PC-3 (cell line): ENCODE results near the gene BMS1. TPM values are rescaled to one million over a fixed set of nuclear protein-coding genes. Genes with fewer than 3 reads are reported as not detected.
"Not testable (repeated sequence)": the region's sequence is repeated elsewhere in the genome, so short reads cannot be mapped to it uniquely, and the experiment has no call there.

Source experiments
- ATAC-seq: fragments of 200-7000 bp; cut with Tn5 transposase; 2 replicates; pipeline ENCODE4 v1.9.1; 2020; ENCODE audit warnings: mild to moderate bottlenecking, moderate library complexity
- BruUV-seq: library from RNA; stranded (reverse); fragments of 400-500 nt; replicated peaks from 2 replicates; lab custom pipeline; 2021; lab: Mats Ljungman, UMichigan
- CTCF ChIA-PET: fragments of 300-600 bp; sonication (Branson Sonifier 250); formaldehyde crosslinking; loops from one replicate; lab custom pipeline; 2022; ENCODE audit warnings: antibody characterized with exemption; lab: Charles Lee
- POLR2A ChIA-PET: fragments of 300-600 bp; sonication (Branson Sonifier 250); formaldehyde crosslinking; loops from one replicate; lab custom pipeline; 2022; ENCODE audit warnings: antibody characterized with exemption; ENCODE audit not compliant: unreplicated experiment; lab: Charles Lee
- DNase-seq: peaks from one replicate; pipeline ENCODE4 v3.0.0-alpha.2; 2015
- H2AFZ ChIP-seq: fragments of 300-600 bp; sonication (generic); 2 replicates; pipeline ENCODE4 v1.6.0; 2016; ENCODE audit warnings: antibody characterized with exemption, low read length
- H3F3A ChIP-seq: fragments of 300-600 bp; sonication (generic); one replicate; pipeline ENCODE4 v1.6.0; 2017; ENCODE audit warnings: antibody characterized with exemption, low read length, control low read depth, mild to moderate bottlenecking; ENCODE audit not compliant: unreplicated experiment
- H3K27ac ChIP-seq: fragments of 300-600 bp; sonication (generic); 2 replicates; pipeline ENCODE4 v1.5.1; 2016; ENCODE audit warnings: mild to moderate bottlenecking, low read length
- H3K27me3 ChIP-seq: fragments of 300-600 bp; sonication (generic); 2 replicates; pipeline ENCODE4 v1.6.1; 2016; ENCODE audit warnings: low read length, mixed read lengths
- H3K36me3 ChIP-seq: fragments of 300-600 bp; sonication (generic); 2 replicates; pipeline ENCODE4 v1.6.1; 2016; ENCODE audit warnings: low read depth, mixed run types, low read length, mixed read lengths
- H3K4me1 ChIP-seq: fragments of 300-600 bp; sonication (generic); 2 replicates; pipeline ENCODE4 v1.5.1; 2016; ENCODE audit warnings: low read length; ENCODE audit not compliant: insufficient read depth
- H3K4me2 ChIP-seq: fragments of 300-600 bp; sonication (generic); 2 replicates; pipeline ENCODE4 v1.6.0; 2016; ENCODE audit warnings: low read length
- H3K4me3 ChIP-seq: fragments of 300-600 bp; sonication (generic); 2 replicates; pipeline ENCODE4 v1.5.1; 2016; ENCODE audit warnings: mild to moderate bottlenecking, low read length, mixed read lengths
- H3K79me2 ChIP-seq: fragments of 300-600 bp; sonication (generic); 2 replicates; pipeline ENCODE4 v1.6.1; 2017; ENCODE audit warnings: low read length, mixed read lengths
- H3K9ac ChIP-seq: fragments of 300-600 bp; sonication (generic); 2 replicates; pipeline ENCODE4 v1.6.0; 2016; ENCODE audit warnings: mild to moderate bottlenecking, low read length
- H3K9me2 ChIP-seq: fragments of 300-600 bp; sonication (generic); replicated peaks from 2 replicates; pipeline ENCODE4 v1.6.1; 2016; ENCODE audit warnings: mixed run types, low read length, mixed read lengths
- H3K9me3 ChIP-seq: fragments of 300-600 bp; sonication (generic); 2 replicates; pipeline ENCODE4 v1.6.1; 2016; ENCODE audit warnings: low read length, mixed read lengths
- H4K20me1 ChIP-seq: fragments of 300-600 bp; sonication (generic); 2 replicates; pipeline ENCODE4 v1.6.1; 2016; ENCODE audit warnings: low read length, mixed read lengths
- EZH2 ChIP-seq: fragments of 300-600 bp; sonication (generic); IDR thresholded peaks from one replicate; pipeline ENCODE4 v1.6.1; 2017; ENCODE audit warnings: antibody characterized with exemption, mild to moderate bottlenecking, low read length; ENCODE audit not compliant: unreplicated experiment
- EZH2phosphoT487 ChIP-seq: fragments of 300-600 bp; sonication (generic); IDR thresholded peaks from 2 replicates; pipeline ENCODE4 v1.6.1; 2018; ENCODE audit warnings: mild to moderate bottlenecking, antibody characterized with exemption, low read length, borderline replicate concordance
- intact Hi-C: fragments of 100-400 bp; cut with micrococcal nuclease; formaldehyde crosslinking; loops from 2 replicates; pipeline ENCODE4 v1.9.0; 2023
- total RNA-seq: library from RNA; depleted of rRNA; stranded (reverse); fragments of >200 nt; gene quantifications from 2 replicates; pipeline ENCODE4 v1.2.3, GENCODE V29; 2014
- TF ChIP-seq, protein P1 (sequence below): fragments of 300-600 bp; sonication (generic); conservative IDR thresholded peaks from 2 replicates; pipeline ENCODE4 v1.5.1; 2017; ENCODE audit warnings: antibody characterized with exemption, low read depth, mild to moderate bottlenecking, low read length

Gene BMS1
- total RNA-seq, 1 experiment from 2014 or later: 36.6 TPM

DNA sequence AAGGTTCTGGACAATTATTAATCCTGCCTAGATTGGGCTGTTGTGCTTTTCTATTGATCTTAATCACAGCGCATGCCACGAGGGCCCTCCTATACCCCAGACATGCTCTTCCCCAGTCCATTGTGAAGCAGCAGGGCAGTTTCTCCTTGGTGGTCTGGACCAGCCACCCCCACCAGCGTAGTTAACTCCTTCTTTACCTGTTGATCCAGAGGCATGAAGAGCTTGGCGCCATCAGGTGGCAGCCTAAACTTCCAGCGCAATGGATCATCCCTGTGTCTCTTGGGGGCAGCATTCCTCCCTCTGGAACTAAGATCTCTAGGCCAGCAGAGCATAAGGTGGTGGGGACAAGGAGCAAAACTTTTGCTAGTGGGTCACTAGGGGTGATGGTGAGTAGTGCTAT, 62.2 kb downstream of the BMS1 start:
- intact Hi-C loops, ATAC-seq, H3K4me1 ChIP-seq, H3K27ac ChIP-seq, BruUV-seq, H3K4me2 ChIP-seq, H2AFZ ChIP-seq, H4K20me1 ChIP-seq, CTCF ChIA-PET, H3K9ac ChIP-seq, DNase-seq, POLR2A ChIA-PET, H3K4me3 ChIP-seq, H3F3A ChIP-seq, H3K9me3 ChIP-seq, H3K36me3 ChIP-seq, H3K9me2 ChIP-seq, H3K79me2 ChIP-seq, H3K27me3 ChIP-seq: not testable (repeated sequence)
- TF ChIP-seq, protein P1, sequence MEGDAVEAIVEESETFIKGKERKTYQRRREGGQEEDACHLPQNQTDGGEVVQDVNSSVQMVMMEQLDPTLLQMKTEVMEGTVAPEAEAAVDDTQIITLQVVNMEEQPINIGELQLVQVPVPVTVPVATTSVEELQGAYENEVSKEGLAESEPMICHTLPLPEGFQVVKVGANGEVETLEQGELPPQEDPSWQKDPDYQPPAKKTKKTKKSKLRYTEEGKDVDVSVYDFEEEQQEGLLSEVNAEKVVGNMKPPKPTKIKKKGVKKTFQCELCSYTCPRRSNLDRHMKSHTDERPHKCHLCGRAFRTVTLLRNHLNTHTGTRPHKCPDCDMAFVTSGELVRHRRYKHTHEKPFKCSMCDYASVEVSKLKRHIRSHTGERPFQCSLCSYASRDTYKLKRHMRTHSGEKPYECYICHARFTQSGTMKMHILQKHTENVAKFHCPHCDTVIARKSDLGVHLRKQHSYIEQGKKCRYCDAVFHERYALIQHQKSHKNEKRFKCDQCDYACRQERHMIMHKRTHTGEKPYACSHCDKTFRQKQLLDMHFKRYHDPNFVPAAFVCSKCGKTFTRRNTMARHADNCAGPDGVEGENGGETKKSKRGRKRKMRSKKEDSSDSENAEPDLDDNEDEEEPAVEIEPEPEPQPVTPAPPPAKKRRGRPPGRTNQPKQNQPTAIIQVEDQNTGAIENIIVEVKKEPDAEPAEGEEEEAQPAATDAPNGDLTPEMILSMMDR: peak; percentile 32; the same call in 1 of the 2 replicates

DNA sequence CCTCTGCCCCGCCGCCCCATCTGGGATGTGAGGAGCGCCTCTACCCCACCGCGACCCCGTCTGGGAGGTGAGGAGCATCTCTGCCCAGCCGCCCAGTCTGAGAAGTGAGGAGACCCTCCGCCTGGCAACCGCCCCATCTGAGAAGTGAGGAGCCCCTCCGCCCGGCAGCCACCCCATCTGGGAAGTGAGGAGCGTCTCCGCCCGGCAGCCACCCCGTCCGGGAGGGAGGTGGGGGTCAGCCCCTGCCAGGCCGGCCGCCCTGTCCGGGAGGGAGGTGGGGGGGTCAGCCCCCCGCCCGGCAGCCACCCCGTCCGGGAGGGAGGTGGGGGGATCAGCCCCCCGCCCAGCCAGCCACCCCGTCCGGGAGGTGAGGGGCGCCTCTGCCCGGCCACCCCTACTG, 64.7 kb downstream of the BMS1 start:
- intact Hi-C loops, ATAC-seq, H3K4me3 ChIP-seq, H3K27me3 ChIP-seq, CTCF ChIA-PET, DNase-seq, H3K36me3 ChIP-seq, H3K27ac ChIP-seq, H3K9ac ChIP-seq, H4K20me1 ChIP-seq, H3K4me2 ChIP-seq, H3K4me1 ChIP-seq, BruUV-seq, H2AFZ ChIP-seq, H3K79me2 ChIP-seq, H3F3A ChIP-seq, H3K9me2 ChIP-seq, POLR2A ChIA-PET, H3K9me3 ChIP-seq: not testable (repeated sequence)

DNA sequence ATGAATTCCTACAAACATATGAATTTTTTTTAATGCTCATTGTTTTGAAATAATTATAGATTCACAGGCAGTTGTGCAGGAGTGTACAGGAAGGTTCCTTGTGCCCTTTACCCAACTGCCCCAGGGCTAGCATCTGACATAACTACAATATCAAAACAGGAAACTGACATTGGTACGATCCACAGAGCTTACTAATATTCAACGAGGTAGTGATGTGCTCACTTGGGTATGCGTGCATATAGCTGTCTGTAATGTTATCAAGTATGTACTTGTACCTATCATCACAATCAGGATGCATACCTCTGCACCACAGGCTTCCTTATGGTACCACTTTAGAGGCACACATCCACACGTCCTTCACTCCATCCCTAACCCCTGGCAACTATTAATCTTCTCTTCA, 68.3 kb downstream of the BMS1 start:
- H3K36me3 ChIP-seq: no peaks in the 10 kb centered on the region
- no peak overlapping the region for H3K4me3 ChIP-seq
- no peak for ATAC-seq
- DNase-seq: peak; percentile 64
- H3K27me3 ChIP-seq: peaks cover 36% of the 10 kb centered on the region
- no peaks in the 10 kb centered on the region for H3K9me3 ChIP-seq
- no peak overlapping the region for H3K27ac ChIP-seq
- TF ChIP-seq EZH2phosphoT487 (no peak), EZH2 (no peak)
- TF ChIP-seq, protein P1: no peak
- no peak overlapping the region for H3K4me2 ChIP-seq
- H3K9ac ChIP-seq: no peak overlapping the region
- no peaks in the 10 kb centered on the region for H3K4me1 ChIP-seq
- no peak overlapping the region for H2AFZ ChIP-seq
- ChIA-PET CTCF (no interaction called here), POLR2A (no interaction called here)
- no peaks in the 10 kb centered on the region for H4K20me1 ChIP-seq
- no peaks in the 10 kb centered on the region for H3K79me2 ChIP-seq
- BruUV-seq: no TSS peak
- no peaks in the 10 kb centered on the region for H3K9me2 ChIP-seq
- intact Hi-C loops: no loop called here
- no peaks in the 10 kb centered on the region for H3F3A ChIP-seq
